NCI-H2227 (cell line): ENCODE measurements around the gene DCT.

Experiments used
- DNase-seq: peaks from one replicate; lab custom pipeline; 2025; ENCODE audit not compliant: unreplicated experiment; lab: John Stamatoyannopoulos, UW

The DCT gene

DNA sequence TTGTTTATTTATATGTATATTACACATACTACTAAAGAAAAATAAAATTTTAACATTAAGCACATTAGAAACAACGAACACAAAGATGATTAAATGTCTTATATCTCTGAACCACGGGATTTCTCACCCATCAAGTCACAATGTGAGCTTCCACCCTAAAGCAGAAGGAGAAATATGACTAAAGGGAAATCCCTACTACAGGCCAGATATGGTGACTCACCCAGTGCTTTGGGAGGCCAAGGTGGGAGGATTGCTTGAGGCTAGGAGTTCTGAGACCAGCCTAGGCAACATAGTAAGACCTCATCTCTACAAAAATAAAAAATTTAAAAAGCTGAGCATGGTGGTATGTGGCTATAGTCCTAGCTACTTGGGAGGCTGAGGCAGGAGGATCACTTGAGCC lies 24.6 kb downstream of the DCT start:
- no peak for DNase-seq

DNA sequence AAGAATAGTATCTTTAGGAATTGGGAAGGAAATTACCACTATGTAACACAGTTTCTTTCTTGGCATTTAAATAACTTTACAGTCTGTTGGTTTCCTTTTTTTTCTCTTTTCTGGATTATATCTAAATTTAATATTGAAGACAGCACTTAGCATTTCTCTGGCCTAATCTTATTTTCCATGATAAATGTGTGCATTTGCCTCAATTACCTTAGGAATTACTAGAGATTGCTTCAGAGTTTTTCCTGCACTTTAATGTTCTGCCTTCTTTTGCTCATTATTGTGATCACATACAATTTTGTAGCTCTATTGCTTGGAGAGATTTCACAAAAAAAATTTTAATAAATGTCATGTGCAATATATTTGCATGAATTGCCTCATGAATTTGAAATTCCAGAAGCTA lies 25.1 kb downstream of the DCT start:
- DNase-seq = no peak

DNA sequence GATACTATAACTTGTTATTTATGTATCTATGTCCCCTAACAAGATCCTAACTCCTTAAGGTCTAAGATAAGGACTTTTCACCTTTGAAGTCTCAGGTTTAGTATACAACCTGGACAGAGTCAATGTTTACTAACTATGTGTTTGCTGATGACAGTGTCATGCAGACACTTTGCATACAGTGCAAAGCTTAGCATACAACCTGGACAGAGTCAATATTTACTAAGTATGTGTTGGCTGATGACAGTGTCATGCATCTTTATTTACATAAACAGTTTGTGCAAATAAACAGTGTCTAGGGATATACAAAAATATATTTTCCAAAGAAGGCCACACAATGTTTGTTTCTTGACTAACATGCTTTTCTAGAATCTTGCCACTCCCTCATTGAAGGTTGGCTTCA lies 34.7 kb downstream of the DCT start:
- DNase-seq = no peak

DNA sequence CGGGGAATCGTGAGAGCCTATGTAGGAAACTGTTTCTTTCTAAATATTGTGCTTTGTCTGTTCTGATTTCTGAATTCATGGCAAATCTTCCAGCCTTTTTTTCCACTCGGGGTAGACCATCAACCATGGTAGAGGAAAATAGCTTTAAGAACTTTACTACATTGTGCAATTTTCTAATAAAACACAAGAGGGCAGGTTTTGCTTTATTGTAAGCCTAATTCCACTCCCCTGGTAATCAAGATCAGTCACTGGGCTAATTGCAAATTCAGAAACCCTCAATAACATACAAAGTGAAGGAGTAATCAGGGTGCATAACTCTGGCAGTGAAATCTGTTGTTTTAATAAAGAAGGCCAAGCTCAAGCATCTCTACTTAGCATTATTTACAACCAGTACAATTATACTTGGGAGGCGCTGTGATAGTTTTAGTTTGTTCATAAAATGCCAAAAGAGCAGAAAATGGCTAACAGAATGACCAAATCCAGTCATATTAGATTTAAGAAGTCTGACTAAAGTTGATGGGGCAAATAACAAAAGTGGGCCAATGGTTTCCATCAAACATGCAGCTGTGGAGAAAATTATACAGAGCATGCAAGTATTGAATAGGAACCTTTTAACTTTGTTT lies 43.8 kb downstream of the DCT start:
- peak; percentile 50 for DNase-seq

DNA sequence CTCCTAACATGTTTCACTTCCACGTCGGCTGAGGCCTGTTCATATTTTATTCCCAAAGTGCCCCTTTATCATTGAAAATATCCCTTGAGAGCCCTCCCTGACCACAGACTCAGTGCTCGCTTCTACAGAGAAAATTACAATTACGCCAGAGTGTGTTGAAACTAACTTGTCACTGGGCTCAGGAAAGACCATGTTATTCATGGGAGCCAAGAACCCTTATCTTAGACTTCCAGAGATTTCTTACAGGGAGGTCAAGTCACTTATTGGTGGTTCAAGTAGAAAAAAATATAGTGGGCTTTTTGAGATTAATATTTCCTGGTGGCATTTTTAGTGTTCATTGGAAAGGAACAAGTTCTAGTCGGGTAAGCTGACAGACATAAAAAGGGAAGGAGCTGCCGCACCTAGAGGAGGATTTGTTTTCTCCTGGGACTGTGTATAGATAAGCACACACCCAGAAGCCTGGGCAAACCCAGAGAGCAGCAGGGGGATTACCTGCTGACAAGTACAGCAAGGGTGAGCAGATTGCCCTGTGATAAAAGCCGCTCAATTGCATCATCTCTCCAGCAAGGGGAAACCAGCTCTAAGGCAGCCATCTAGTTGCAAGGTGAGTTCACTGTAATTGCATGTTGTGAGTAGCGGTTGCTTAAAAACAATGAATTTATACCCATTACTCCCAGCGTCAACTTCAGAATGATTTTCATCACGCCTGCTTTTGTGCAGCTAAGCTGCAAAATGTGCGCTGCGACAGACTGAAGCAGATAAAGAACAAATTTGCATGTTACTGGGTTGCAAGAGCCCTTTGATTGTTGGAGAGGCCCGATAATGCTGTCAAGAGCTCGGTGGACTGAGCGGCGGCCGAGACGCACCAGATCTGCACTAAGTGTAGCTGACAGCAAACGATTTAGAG lies 46.2 kb downstream of the DCT start:
- DNase-seq = peak; percentile 67

DNA sequence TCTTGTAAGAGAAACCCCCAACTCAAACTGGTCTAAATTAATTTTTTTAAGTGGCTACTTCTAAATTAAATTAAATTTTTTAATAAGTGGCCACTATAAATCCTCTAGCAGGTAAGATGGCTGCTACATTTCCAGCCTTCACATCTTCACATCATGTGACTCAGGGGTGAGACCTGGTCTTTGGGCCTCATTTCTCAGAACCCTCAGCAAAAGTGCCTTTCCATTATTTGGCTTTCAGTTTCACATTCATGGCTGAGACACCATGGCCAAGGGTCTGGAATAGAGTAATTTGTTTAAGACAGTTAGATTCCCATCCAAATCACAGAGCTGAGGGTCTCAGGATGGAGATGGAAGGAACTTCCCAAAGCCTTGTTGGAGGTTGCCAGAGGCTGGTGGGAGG lies 47.5 kb downstream of the DCT start:
- DNase-seq = no peak

DNA sequence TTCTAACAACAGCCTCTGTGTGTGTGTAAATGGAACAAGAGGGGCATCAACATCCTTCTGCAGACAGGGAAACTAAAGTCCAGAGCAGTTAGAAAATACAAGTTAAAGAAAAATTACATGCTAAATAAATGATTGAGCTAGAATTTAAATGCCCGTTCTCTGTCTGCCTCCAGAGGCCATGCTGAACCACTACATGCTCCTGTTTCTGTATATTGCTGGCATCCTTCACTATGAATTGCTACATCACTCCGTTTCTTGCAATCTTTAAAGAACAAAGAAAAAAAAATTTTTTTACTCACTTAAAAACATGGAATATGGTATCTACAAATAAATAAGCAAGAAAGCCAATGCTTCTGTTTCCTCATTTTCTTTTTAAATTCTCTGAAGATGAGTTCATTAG lies 47.9 kb downstream of the DCT start:
- DNase-seq = no peak

DNA sequence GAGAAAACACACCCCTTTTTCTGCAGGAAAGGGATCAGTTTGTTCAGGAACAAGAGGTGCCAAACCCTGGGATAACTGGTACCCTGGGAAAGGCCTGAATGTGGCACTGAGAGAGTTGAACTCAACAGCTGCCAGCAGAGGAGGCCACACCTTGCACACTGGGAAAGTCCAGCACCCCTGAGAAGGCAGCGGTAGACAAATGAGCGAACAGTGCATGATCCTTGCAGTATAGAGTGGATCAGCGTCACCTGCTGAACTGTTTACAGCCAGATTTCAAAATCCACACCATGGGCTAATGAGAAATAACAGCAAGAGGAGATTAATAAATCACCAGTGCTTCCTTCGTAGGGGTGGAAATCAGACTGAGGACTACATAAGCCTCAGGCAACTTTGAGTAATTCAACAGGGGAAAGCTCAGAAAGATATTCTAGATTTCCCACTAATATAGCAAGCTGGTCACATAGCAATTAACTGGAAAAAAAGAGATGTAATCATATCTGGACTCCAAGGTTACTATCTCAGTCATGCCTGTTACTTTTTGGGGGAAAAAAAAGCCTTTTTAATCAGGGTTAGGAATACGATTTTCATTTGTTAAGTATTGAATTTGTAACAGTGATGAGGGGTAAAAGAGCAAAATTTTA lies 52.0 kb downstream of the DCT start:
- DNase-seq = peak; percentile 9

DNA sequence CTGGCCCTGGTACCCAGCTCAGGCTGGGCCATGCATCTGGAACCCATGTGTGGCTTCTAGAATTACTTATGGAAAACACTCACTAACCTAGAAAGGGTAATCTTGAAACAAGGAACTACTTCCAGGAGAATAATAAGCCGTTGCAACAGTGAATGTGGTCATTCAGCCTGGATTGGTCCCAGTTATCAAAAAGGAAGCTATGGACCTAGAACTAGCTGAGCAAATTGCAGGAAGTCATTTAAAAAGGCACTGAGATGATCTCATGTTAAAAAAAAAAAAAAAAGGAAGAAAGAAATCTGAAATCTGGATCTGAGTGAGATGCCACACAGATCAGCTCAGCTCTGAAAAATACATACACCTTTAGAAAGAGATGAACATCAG lies 59.6 kb downstream of the DCT start:
- no peak for DNase-seq

DNA sequence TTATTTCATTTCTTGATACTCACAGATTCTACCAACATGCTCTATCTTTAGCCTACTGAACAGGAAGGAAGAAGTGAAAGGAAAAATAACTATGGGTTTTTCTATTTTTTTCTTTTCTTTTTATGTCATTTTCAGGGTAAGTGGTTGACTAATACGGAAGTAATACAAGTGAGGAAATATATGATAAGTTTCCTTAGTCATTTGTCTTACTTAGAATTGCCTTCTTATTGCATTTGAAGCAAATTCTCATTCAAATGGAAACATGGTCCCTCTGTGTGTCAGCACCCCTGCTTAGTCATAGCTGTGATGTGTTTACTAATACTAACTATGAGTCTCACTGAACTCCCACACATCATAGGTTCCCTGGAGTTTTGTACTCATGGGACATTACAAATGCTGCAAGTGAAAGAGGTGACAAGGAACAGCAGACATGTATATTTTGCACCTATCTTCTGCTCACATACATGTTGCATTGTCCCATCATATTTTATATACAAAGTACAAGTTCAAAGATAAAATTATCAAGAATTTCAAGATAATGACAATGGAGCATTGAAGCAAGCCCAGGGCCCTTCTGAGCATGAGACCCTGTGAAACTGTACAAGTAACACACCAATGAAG lies 60.1 kb downstream of the DCT start:
- DNase-seq = no peak

DNA sequence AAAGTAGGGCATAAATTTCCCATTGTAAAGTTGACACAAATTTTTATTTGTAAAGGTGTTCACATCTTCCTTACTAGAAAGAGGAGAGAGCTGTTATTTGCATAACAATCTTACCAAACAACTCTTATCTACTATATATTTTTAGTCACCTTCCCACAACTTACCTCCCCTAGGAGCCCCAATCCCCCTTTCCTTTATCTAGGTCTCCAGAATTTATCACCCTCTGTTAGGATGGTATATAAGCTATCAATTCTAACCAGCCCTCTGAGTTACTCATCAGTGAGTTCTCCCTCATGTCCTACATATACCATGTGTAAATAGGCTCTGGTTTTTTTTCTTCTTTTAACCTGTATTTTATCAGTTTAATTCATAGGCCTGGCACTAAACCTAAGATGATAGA lies 62.2 kb downstream of the DCT start:
- DNase-seq = no peak

DNA sequence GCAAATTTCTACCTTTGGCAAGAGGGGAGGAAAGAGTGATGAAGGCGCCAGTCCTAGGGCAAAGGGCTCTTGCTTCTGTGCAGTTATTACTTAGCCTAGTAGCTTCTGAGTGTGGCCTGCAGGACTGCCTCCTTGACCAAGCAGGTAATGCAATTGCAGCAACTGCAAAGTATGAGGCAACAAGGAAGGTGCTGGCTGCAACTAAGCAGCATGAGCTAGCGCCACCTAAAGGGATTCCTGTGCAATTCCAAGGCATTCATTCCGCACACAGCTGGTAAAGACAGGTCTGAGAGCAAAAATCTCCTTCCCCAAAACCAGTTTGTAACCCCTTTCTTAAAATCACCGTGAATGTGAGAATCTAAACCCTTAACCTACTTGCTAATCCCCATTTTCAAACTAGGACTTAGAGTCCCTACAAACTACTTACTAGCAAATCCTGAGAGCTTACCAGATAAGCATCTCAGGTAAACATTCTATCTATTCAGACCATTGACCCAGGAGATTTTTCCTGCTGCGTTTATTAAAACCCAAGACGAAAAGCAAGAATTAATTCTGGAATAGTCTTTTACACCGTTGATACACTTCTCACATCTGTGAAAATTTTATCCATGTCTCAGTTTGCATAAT lies 62.9 kb downstream of the DCT start:
- peak; percentile 73 for DNase-seq

DNA sequence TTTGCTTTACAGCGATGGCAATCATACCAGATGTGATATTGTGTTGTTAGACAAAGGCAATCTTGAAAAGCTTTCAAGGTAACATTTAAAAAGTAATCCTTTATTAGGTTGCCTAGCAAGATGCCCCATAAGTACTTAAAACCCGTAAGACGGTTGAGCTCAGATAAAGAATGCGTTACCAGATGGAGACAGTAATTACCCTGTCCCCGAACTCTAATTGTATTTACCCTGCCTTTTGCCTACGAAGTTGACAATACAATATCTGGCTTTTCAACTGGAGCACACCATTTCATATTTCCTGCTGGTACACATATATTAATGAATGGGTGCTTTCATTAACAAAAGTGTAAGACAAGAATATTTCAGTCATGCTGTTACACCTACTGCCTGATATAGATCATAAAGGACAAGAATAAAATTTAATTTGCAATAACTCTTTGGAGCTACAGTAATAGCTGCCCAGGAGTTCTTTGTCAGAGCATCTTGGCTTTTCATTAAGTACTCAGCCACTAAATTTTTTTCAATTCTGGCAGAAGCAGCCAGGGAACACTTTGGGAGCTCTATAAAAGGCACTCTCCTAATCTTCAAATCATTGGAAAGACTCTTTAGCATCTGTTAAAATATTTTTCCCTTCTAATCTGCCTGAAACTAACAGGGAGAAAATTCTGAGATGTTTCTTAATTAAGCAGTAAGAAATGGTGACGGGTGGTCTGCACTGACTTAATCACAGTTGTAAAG lies 63.8 kb downstream of the DCT start:
- DNase-seq = peak; percentile 31

DNA sequence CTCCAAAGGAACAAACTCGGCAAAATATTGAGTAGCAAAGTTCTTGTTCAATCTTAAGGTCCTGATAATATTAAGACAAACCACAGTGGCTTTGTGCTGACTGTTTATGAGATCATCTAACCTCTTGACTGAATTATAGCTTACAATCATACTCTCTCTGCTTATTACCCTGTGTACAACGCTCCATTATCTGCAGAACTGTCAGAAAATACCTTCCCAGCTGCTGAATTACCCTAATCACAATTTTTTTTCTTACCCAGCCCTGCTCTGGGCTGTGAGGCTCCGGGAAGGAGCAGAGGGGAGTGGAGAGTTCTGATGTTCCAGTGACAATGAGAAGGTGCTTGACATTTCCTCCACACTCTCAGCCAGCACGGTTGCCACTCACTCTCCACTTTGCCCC lies 64.8 kb downstream of the DCT start:
- DNase-seq = peak; percentile 85

DNA sequence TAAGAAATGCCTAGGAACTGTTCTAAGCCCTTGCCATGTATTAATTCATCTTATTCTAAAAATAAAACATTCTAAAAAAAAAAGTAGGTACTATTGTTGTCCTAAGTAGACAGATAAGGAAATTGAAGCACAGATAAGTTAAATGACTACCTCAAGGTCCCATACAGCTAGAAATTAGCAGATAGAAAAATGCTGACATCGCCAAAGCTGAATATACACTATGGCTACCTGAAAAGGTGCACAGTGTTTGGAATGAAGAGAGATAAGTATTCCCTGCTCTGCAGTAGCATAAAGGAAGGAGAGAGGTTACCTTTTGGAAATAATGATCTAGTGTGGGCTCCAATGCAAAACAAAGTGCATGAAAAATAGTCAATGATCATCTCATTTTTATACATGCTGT lies 65.3 kb downstream of the DCT start:
- no peak for DNase-seq

DNA sequence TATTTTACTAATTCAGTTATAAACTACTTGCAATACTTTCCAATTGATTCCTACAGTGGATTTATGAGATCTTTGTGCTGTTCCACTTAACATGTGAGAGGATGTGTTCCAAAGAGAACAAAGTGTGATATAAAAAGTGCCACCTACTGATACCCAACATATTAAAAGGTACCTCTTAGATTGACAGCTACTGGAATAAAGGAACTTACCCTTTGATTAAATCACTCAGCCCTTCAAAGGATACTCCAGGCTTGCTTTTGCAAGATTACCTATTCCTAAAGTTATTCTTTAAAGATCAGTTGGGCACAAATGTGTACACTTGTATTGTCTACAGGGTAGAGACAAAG lies 65.9 kb downstream of the DCT start:
- no peak for DNase-seq

DNA sequence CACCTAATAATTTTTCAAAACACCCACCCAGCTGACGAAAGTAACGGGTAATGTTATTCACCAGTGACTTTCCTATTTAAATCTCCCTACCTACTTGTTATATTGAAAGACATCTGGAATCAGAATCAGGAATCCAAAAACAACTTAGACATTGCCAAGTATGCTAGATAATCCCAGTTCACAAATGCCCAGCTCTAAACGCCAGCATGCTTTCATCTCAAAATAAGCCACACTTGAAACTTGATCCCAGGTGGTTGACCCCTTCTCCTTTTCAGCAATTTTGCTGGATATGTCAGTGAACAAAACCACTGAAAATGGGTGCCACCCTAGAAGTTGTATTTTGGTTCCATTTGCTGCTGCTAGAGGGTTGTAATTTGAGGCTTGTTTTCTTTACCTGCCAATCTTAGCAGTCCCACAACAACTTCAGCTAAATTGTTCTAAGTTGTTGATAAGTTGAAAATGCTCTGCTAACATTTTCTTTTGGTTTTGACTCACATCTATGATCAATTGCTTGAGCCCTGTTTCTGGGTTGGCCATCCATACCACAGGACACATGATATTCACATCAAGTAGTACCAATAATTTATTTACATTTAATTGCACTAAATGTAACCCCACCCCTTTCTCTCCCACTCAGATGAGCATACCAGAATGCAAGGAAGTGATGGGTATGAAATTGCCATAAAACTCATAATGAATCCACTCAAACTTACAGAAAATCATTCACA lies 66.4 kb downstream of the DCT start:
- DNase-seq = peak; percentile 60

DNA sequence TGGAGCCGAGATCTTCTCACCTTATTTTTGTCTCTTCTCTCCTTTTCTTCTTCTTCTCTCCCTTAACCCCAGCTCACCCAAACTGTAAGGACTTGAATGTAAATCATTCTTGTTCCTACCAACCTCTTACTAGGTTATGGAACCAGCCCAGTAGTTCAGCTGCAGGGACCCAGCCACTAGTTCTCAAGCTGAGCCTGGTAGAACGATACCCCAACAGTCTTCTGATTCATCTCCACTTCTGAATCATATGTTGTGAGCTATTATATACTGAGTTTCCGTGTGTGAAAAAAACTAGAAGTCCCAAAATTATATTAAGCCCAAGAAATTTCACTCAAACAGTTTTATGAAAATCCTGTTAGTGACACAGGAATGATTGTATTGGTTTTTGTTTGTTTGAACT lies 67.7 kb downstream of the DCT start:
- DNase-seq = no peak

DNA sequence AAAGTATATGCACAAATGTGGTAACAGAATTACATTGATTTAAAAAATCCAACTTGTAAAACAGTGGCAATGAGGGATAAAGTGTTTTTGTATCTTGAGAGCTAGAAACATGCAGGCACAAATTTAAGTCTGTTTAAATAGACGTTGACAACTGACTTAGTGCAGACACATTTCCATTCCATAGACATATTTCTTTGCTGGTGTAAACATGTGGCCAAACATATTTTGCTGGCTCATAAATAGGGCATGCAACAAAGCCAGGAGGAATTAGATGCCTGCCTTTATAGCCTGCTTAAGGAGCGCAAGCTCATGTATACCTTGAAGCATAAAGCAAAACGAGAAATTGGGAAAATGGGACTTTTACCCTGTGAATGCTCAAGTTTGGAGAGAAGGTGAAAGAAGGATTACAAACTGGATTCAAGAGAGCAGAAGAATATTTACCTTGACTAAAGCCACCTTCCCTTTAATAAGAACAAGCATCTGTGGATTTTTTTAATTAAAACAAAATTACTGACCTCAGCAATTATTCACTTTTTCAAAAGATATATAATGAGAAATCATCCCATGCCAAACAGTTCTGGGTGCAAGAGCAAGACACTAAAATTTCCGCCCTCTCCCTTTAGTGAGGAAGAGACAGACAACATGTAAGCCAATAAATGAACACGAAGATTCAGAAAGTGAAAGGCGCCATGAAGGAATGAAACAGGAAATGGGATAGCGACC lies 71.0 kb downstream of the DCT start:
- no peak for DNase-seq
